HG02840 (cell line): Measurements from ENCODE around the gene MYEOV.

Experiments used
- ATAC-seq: cut with Tn5 transposase; IDR thresholded peaks from one replicate; pipeline ENCODE4 v1.9.1; 2021; ENCODE audit warnings: mild to moderate bottlenecking, moderate library complexity, moderate number of reproducible peaks; ENCODE audit not compliant: unreplicated experiment, low FRiP score

Gene MYEOV

DNA sequence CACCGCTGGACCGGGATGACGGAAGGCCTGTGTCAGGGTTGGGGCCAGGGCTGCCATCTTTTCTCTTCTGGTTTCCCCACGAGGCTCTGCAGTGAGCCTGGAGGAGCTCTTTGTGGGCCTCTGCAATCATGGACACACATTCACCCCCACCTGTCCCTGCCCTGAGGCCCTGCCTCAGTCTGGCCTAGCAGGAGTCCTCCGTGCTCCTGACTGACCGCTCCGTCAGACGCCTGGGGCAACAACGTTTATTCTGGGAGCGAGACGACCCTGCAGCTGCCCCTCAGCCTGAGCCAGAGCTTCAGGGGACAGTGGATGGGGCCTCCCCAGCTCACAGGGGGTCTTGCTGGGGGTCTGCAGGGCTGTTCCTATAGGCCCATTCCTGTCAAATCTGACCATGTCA, 8.2 kb upstream of the MYEOV start:
- no peak for ATAC-seq

DNA sequence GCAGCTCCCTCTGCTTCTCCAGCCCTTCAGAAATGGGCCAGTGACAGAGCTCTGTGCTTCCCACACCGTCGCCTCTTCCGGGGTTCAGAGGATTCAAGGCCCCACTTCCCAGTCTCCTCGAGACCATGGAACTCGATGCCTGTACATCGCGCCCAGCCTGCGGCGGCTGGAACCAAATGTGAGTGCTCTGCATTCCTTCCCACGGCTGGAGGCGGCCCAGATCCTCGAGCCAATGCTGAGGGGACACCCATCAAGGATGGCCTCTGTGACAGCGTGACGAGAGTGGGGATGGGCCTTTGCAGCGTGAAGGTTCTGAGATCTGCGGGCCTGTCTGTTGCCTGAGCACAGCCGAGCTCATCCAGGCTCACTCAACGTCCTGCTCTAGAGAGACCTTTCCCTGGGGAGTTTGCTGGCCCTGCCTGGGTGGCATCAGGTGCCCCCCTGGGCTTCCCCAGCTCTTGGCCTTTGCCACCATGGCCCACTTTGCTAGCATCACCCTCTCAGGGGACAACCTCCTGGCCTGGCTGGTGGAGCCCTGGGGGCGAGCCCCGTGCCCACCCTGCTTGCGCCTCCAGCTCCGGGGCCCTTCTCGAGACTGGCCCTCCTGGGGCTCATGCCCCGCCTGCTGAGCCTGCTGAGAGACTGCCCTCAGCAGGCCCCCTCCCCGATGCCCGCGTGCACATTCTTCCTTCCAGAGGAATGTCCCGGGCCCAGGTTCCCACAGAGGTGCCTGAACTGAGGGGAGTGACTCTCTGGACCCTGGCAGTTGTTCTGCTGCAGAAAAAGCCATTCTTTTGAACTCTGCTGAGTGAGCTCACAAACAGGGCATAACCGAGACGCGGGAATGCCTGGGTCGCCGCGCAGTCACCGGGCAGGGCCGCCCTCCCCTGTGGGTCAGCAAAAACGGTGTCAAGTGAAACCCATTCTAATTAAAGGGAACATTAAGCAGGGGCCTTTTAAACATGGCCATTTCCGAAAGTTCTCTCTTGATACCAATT, 7.3 kb upstream of the MYEOV start:
- ATAC-seq: no peak

DNA sequence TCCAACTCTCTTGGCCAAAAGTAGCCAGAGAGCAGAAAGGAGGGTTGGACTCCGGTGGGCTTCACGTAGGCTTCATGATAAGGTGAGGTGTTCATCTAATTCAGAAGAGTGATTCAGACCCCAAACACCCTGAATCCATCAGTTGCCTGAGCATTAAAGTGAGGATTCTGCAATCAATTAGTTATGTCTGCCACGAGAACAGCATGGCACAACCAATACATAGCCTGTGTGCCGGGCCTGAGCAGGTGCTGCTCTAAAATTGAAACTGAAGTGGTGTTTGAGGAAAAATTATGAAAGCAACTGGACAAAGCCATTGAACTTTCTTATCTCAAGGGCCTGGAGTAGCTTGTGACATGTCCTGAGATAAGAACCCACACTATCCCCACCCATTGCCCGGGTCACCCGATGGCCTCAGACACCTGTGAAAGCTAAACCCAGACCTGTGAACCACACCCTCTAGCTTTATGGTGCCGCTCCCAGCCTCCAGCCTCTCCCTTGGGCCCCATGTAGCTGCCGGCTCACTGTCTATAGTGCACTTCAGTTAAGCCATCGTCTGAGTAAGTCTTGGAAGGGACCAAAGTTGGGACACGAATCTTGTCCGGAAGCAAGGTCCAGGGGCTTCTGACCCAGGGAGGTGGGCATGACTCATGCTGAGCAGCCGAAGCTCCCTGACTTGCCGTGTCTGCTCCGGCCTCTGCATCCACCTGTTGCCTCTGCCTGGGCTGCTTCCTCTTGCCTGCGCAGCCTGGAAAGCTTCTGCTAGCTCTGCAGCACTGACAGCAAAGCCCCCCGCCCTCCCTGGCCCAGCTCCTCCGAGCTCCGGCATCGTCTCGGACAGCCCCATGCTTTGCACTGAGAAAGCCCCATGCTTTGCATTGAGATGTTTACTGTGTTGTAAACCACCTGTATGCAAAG, 5.7 kb upstream of the MYEOV start:
- ATAC-seq: no peak

DNA sequence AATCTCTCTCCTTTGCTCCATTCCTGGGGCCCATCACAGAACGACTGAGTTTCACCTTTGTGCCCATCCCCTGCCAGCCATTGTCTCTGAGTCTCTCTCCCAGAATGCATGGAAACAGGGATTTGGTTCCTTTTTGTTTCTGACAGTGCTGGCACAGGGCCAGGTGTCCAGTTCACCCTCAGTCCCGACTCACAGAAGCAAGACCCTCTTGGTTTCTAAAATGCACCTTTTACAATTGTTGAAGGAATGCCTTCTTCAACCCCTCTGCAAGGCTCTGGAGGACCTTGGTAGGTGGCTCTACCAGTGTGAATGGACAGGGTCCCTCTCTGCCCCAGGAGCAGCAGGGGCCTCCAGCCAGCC, 5.1 kb upstream of the MYEOV start:
- no peak for ATAC-seq

DNA sequence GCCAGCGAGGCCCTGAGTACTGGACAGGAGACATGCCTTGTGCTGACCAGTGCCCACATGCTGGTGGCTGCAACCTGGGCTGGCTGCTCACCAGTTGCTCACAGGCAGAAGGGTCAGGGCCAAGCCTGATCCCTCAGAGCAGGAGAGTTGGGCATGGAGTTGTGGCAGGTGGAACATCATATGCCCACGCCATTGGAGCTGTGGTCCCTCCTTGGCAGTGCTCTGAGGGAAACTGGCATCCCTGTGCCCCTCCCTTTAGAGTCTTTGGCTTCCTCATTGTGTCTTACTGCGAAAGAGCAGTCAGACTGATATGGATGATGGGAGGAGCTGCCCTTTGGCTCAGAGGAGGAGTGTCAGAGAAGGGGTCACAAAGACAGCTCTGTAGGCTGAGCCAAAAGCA, 3.1 kb upstream of the MYEOV start:
- no peak for ATAC-seq

DNA sequence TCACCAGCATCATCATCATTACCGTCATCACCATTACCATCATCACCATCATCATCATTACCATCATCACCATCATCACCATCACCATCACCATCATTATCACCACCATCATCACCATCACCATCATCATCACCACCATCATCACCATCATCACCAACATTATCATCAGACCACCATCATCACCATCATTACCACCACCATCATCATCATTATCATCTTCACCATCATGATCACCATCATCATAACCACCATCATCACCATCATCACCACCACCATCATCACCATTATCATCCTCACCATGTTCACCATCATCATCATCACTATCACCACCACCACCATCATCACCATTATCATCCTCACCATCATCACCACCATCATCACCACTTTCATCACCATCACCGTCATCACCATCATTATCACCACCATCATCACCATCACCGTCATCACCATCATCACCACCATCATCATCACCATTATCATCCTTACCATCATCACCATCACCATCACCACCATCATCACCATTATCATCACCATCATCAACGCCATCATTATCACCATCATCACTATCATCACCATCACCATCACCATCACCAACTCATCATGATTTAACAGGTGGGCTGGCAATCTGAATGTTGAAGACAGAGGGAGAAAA, 2.4 kb upstream of the MYEOV start:
- no peak for ATAC-seq

DNA sequence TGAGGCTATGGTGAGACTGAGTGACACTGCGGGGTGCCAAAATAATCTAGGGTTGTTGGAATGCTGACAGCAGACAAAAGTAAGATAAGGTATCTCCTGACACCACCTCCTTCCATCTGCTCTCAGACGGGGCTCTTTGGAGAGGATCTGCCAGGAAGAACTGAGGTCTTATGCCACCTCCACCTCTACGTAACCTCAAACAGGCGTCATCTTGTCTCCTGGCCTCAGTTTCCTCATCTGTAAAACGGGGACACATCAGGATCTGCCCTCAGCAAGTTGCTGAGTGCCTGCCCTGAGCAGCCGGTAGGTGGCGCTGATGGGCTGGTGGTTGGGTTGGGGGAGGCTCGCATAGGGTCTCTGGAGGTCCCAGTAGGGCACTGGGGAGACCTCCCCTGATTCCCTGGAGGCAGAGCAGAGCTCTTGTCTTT, 1.7 kb upstream of the MYEOV start:
- no peak for ATAC-seq

DNA sequence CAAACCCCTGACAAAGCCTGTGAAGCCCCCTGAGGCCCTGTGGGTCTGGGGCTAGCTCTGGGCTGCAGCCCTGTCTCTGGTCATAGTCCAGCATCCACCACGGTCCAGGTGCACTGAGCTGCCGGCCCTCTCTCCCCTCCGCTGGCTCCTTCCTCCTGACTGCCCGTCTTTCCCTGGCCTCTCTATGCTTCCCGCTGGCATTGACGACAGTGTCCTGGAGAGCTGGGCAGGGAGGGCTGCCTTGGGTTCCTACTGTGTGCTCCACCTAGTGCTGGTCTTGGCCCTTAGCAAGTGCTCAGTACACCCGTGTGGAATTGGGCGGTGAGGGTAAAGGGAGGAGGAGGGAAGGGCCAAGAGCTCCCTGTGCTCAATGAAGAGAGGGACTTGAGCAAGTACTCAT, 868 bp upstream of the MYEOV start:
- ATAC-seq: no peak

DNA sequence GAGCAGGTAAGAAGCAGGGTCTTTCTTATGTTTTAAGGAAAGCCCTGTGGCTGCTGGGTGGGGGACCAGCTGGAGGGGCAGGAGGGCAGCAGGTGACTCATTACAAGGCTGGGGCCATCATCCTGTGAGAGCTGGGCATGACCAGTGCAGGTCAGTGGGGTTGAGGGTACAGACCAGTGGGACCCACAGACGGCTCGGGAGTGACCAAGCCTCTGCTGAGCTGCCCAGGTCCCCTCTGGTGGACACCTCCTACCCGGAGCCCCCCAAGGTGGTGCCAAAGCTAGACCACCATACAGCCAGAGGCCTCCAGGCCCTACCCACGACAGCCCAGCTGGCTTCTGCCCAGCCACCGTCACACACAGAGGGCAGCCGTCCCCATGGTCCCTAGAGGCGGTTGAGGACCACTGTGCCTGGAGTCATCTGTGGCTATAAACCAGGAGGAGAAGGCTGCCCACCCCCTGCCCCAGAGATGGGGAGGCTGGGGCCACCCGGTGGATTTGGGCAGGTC, 670 bp downstream of the MYEOV start:
- no peak for ATAC-seq

DNA sequence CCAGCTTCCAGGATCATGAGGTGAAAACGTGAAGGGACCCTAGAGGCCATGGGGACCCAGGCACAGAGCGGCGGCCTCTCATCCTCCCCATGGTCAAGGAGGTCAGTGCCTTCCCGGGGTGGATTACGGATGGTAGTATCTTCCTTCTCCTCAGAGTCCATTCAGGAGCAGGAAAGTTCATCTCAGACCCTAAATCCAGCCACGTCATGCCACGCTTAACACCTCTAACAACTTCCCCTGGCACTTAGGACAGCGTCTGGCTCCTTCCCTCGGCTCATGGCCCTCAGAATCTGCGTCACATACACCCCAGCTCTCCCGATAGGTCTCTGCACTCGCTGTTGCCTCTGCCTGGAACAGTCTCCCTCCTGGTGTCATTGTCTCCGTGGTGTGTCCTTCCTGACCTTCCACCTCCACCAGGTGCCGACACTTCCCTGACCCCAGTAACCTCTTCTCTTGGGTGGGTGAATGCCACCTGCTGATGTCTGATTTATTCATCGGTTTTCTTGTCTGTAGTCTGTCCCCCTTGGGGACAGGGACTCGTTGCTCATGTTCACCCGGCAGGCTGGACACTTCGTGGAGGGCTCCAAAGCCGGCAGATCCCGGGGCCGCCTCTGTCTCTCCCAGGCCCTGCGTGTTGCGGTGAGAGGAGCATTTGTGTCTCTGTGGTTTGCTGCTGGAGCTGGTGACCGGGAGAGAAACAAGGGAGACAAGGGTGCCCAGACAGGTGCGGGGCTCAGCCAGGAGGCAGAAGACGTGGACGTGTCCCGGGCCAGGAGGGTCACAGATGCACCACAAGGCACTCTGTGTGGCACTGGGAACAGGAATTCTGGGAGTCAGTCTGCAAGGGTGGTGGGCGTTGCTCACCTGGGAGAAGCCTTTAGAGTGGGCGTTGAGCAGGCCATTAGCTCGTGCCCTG, 1.4 kb downstream of the MYEOV start:
- ATAC-seq: no peak

DNA sequence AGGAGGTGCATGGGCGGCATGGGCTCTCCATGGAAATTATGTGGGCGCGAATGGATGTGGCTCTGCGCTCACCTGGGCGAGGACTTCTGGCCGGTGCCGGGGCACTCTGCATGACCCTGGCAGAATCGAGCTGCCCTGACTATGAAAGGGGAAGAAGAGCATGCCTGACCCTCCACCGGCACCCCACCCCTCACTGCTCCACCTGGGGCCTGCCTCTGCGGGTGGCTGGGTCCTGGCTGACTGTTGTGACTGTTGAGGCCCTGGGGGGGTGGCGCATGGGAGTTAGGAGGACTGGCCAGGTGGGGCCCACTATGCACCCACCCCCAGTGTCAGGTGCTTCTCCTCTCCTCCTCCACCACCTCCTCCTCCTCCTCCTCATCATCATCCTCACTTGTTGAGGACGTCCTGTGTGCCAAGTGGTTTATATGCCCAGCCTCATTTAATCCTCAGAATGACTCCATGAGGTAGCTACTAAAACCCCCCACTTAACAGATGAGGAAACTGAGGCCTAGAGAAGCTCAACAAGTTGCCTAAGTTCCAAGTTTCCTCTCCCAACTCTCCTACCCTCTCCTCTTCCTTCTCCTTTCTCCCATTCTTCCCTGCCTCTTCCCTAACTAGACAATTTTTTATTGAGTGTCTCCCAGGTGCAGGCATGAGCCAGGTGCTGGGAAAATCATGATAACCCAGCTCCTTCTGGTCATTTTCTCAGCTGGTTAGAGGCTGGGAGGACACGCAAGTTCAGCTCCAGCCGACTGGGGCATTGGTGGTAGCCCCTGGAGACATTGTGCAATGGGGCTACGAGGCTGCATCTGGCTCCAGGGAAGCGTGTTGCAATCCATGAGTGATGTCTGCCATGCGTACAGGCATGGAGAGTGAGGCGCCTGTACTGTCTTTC, 2.3 kb downstream of the MYEOV start:
- no peak for ATAC-seq

DNA sequence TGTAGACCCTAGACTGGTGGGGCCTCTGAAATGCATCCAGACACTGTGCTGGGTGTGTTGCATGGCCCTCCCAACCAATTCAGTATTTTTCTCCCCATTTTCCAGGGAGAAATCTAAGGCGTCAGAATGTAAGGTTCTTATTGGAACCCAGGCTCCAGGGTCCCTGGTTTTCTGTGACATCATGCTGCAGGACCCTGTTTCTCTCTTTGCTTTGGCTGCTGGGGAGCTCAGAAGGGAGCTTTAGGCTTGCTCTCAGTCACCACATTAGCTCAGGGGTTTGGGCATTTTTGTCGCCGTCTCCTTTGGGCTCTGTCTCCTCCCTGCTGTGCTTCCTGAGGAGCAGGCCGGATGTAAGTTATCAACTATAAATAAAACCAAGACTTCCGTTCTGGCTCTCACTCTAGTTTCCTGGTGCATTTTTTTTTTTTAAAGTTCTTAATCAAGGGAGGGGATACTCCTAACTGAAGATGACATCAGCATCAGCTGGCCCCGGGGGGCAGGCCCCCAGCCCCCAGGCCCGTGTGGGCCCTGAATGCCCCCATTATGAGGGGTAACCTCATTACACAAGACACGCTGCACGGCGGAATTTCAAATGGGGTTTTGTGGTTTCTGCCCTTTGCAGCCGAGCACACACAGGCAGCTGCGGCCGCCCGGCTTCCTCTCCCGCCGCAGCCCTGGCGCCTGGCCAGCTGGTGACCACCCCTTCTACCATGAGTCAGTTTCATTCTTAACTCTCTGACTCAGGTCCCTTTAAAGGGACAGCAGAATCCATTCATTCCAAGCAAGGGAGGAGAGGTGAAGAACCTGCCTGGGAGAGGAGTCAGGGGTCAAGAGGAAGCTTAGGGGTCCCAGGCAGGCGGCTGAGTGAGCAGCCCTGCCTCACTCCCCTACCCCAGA, 3.2 kb downstream of the MYEOV start:
- peak; percentile 53 for ATAC-seq

DNA sequence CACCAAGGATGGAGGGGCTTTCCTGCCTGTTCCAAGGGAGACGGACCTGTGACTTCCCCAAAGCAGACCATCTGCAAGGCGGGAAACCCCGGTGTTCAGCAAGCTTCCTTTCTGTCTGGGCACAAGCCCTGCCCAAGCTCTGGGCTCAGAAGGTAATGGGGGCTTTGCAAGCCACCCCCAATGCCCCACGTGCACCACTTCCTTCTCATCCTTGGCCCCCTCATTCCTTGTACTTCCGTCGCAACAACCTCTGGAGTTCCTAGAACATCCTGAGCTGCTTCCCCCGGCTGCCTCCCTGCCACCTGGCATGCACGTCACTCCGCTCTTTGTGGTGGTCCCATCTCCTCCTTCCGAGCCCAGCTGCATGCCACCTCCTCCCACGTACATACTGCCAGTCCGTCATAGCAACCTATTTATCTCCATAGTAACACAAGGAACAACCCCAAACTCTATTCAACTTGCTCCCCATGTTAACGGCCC, 3.9 kb downstream of the MYEOV start:
- no peak for ATAC-seq

DNA sequence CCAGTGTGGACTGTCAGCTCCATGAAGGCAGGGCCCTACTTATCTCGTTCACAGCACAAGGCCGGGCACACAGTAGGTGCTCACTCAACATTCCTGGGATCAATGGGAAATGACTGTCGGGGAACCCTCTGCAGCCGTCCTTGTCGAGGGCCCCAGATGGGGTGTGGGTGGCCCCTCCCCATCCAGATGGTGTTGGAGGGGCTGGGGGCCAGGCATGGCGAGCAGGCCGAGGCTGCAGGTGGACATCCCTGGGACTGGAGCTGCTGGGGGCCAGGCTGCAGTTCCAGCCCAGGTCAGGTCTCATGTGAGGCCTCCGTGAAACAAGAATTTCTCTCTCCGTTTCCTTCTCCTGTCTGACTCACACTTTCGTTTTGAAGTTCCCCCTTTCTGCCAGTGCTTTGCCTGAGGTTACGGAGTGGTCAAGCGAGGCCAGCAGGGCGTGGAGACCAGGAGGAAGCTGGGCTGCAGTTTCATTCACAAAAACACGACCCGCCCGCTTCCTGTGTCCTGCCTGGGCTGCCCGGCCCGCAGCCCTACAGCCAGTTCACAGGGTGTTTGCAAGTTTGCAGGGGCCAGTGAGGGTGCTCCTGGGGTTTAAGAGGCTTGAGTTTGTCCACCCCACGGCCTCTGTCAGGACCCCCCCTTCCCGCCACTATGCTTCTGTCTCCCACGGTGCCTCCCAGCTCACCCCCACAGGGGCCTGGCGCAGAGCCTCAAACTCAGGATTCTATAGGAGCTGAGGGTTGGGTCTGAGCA, 4.5 kb downstream of the MYEOV start:
- no peak for ATAC-seq

DNA sequence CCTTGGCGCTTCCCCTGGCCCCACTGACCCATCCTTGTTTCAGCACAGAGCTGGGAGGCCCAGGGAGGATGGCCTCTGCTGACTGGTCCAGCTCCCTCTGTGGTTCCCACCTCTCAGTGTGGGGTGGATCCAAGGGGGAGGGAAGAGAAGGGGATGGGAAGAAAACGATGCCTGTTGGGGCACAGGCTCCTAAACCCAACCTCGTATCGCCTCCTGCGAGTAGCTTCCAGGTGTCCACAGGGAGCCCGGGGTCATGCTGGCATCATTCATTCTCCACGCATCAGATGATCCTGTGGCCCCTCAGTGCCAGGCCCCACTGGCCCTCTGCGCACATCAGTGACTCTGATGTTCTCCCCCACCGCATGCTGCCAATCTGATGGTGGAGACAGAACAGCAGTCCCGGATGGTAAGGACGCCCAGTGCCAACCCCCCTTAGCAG, 5.1 kb downstream of the MYEOV start:
- no peak for ATAC-seq

DNA sequence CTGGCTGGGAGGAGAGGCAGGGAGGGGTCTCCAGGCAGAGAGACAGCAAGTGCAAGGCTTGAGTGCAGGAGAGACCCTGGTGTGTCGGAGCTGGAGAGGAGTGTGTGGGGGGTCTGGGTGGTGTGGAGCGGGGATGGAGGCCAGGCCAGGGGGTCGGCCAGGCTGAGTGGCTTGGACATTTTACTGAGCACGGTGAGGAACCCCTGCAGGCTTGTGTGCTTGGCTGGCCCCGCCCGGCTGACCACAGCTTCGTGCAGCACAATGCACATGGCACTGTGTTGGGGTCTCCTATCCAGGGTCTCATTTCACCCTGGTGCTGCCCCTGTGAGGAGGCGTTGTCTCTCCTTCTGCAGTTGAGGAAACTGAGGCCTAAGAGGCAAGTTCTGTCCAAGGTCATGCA, 5.6 kb downstream of the MYEOV start:
- no peak for ATAC-seq
